AG04449 (cell line): ENCODE results near the gene THRB.

Experiments used
- CTCF ChIA-PET: fragments of 350-600 bp; formaldehyde crosslinking; extraction: SDS; loops from one replicate; lab custom pipeline; 2021; ENCODE audit warnings: antibody characterized with exemption; lab: Yijun Ruan, JAX
- POLR2A ChIA-PET: fragments of 400-600, 350-600 bp; formaldehyde crosslinking; extraction: SDS; loops from one replicate; lab custom pipeline; 2020; ENCODE audit warnings: antibody characterized with exemption, inconsistent platforms; lab: Yijun Ruan, JAX
- DNase-seq: peaks from one replicate; pipeline ENCODE4 v3.0.0-alpha.2; 2010; ENCODE audit warnings: low read depth, low spot score
- H3K4me3 ChIP-seq: 2 replicates; pipeline ENCODE4 v1.5.1; 2011; ENCODE audit warnings: low read depth, mild to moderate bottlenecking, control low read depth, low read length
- TF ChIP-seq, protein P1 (sequence below): IDR thresholded peaks from one replicate; pipeline ENCODE4 v1.5.1; 2011; ENCODE audit warnings: mild to moderate bottlenecking, moderate library complexity, low read length, control low read depth, inconsistent platforms; ENCODE audit not compliant: insufficient read depth; ENCODE audit errors: missing control alignments

Gene THRB

GRCh38 chr3:24487325-24488262 is 7.1 kb downstream of the THRB start:
- ChIA-PET POLR2A (no interaction called here), CTCF (no interaction called here)
- H3K4me3 ChIP-seq: no peak overlapping the region
- no peak for DNase-seq
- TF ChIP-seq, protein P1, sequence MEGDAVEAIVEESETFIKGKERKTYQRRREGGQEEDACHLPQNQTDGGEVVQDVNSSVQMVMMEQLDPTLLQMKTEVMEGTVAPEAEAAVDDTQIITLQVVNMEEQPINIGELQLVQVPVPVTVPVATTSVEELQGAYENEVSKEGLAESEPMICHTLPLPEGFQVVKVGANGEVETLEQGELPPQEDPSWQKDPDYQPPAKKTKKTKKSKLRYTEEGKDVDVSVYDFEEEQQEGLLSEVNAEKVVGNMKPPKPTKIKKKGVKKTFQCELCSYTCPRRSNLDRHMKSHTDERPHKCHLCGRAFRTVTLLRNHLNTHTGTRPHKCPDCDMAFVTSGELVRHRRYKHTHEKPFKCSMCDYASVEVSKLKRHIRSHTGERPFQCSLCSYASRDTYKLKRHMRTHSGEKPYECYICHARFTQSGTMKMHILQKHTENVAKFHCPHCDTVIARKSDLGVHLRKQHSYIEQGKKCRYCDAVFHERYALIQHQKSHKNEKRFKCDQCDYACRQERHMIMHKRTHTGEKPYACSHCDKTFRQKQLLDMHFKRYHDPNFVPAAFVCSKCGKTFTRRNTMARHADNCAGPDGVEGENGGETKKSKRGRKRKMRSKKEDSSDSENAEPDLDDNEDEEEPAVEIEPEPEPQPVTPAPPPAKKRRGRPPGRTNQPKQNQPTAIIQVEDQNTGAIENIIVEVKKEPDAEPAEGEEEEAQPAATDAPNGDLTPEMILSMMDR: no peak

GRCh38 chr3:24485511-24485910 is 9.1 kb downstream of the THRB start:
- POLR2A ChIA-PET: no interaction called here
- no peak overlapping the region for H3K4me3 ChIP-seq
- TF ChIP-seq, protein P1: no peak
- no peak for DNase-seq
- CTCF ChIA-PET: no interaction called here

DNA sequence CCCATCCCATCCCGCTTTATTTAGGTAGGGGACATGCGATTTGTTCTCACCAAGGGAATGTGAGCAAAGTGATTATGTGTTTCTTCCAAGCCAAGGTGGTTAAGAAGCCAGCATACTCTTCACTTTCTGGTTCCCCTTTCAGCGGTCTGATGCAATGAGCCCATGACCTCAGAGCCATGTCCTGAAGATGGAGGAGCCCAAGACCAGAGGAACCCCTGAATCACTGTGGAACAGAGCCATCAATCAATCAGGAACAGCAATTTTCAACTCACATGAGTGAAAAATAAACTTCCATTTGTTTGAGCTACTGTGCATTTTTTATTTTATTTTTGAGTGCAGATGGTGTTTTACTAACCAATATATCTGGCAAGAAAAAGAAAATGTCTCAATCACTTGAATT is 10.8 kb downstream of the THRB start:
- no peak overlapping the region for H3K4me3 ChIP-seq
- ChIA-PET POLR2A (no interaction called here), CTCF (no interaction called here)
- TF ChIP-seq, protein P1: no peak
- no peak for DNase-seq

DNA sequence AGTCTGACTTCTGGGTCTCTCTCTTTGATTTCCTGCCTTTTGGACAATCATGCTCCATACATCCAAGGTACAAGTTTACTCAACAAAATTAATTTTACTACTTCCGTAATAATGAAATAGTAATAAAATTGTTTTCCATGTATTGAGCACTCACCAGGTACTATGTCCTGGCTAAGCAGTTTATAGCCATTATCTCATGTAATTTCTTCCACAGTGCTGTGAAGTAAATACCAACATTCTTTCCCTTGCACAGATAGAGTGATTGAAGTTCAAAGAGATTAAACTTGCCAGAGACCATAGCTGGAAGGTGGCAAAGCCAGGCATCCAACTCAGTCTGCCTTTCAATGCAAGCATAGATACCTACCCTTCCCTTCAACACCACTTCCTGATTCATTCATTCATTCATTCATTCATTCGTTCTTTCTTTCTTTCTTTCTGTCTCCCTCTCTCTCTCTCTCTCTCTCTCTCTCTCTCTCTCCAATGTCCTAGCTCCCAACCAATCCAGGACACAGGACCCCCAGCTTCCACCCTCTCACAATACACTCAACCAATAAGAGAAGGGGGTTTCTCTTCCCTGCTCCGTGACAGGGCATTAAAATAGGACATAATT is 12.4 kb downstream of the THRB start:
- TF ChIP-seq, protein P1: no peak
- ChIA-PET POLR2A (no interaction called here), CTCF (no interaction called here)
- no peak overlapping the region for H3K4me3 ChIP-seq
- DNase-seq: no peak

DNA sequence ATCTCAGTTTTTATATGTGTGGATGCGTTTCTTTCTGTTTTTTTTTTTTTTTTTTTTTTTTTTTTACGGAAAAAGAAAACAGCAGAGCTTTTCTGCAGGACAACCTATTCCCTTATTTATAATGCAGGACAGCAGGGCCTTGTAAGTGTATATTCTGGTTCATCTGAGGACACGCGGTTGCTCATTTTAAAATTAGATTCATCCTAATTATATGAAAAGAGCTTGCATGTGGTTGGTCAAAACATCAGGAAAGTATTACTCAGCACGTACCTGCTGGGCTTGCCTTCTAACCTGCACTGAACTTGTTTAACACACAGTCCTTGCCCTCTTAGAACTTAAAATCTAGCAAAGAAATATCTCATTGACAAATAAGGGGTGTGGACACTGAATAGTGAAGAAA is 13.5 kb downstream of the THRB start:
- ChIA-PET POLR2A (no interaction called here), CTCF (no interaction called here)
- H3K4me3 ChIP-seq: no peak overlapping the region
- no peak for DNase-seq
- TF ChIP-seq, protein P1: no peak

DNA sequence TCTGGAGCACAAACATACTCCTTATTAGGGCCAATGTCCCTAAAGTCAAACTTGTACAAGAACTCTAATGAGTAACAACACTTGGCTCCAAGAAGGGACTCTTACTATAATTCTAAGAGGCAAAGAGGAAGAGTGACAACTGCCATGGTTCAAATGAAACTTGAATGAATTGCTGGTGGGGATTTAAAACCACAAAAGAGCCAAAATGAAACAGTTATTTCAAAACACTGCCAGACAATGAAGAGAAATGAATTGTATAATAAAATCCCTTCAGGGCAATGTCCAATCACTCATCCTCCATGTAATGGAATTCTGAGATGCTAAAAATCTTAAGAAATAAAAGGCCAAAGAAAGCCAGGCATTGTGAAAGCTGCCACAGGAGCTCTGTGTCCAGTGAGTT is 14.2 kb downstream of the THRB start:
- ChIA-PET CTCF (no interaction called here), POLR2A (no interaction called here)
- TF ChIP-seq, protein P1: no peak
- no peak for DNase-seq
- H3K4me3 ChIP-seq: no peak overlapping the region
